H1 (cell line): ENCODE data around the gene HMCN2. TPM values are rescaled to one million over a fixed set of nuclear protein-coding genes. Genes with fewer than 3 reads are reported as not detected.

Experiments used
- CTCF ChIA-PET: fragments of 300-600 bp; sonication (Branson Sonifier 250); formaldehyde crosslinking; loops from one replicate; lab custom pipeline; 2021; ENCODE audit not compliant: partially characterized antibody; lab: Charles Lee
- POLR2A ChIA-PET: fragments of 300-600 bp; sonication (Branson Sonifier 250); formaldehyde crosslinking; loops from one replicate; lab custom pipeline; 2021; ENCODE audit warnings: inconsistent platforms; ENCODE audit not compliant: partially characterized antibody; lab: Charles Lee
- DNase-seq, 2 experiments: peaks; one replicate each; pipeline versions ENCODE4 v3.0.0 to v3.0.0-alpha.2; 2010 to 2022; ENCODE audit warnings: low spot score in 2 of 2, low read depth in 1 of 2, mixed read lengths in 1 of 2
- FAIRE-seq: peaks from 2 replicates; lab custom pipeline; 2011; peaks lifted over from hg19 to GRCh38; lab: Jason Lieb, UNC
- H2AFZ ChIP-seq: 2 replicates; pipeline ENCODE4 v1.8.1; 2012; ENCODE audit warnings: low read length, inconsistent platforms
- H2AK5ac ChIP-seq: 2 replicates; pipeline ENCODE4 v1.6.1; 2013; ENCODE audit warnings: low read depth, low read length
- H2BK120ac ChIP-seq: replicated peaks from 2 replicates; pipeline ENCODE3; 2013; ENCODE audit warnings: low read depth, low read length, inconsistent platforms
- H2BK12ac ChIP-seq: 2 replicates; pipeline ENCODE4 v1.6.1; 2013; ENCODE audit warnings: low read depth, low read length
- H2BK15ac ChIP-seq: 2 replicates; pipeline ENCODE4 v1.6.1; 2013; ENCODE audit warnings: low read length
- H2BK20ac ChIP-seq: 2 replicates; pipeline ENCODE4 v1.6.1; 2013; ENCODE audit warnings: low read length
- H2BK5ac ChIP-seq: 2 replicates; pipeline ENCODE4 v1.6.1; 2013; ENCODE audit warnings: low read depth, low read length
- H3K14ac ChIP-seq: 2 replicates; pipeline ENCODE4 v1.6.1; 2013; ENCODE audit warnings: inconsistent platforms; ENCODE audit not compliant: insufficient read length
- H3K18ac ChIP-seq: 2 replicates; pipeline ENCODE4 v1.6.1; 2013; ENCODE audit warnings: low read length; ENCODE audit errors: extremely low read depth
- H3K23ac ChIP-seq: 2 replicates; pipeline ENCODE4 v1.6.1; 2013; ENCODE audit warnings: inconsistent platforms; ENCODE audit not compliant: insufficient read length
- H3K23me2 ChIP-seq: 2 replicates; pipeline ENCODE4 v1.6.1; 2013; ENCODE audit warnings: low read depth, low read length
- H3K27ac ChIP-seq: 2 replicates; pipeline ENCODE4 v1.6.1; 2011; ENCODE audit warnings: low read depth, low read length, inconsistent platforms
- H3K27me3 ChIP-seq, 4 experiments: replicated peaks in 1 of 4; 1 replicate in 1 of 4; 2 replicates in 3 of 4; pipeline versions ENCODE4 v1.6.1 to v1.8.1; 2011 to 2013; ENCODE audit warnings: low read length in 3 of 4, mild to moderate bottlenecking in 3 of 4, inconsistent platforms in 2 of 4, mixed read lengths in 2 of 4, moderate library complexity in 1 of 4; ENCODE audit not compliant: control insufficient read depth in 3 of 4, insufficient read depth in 3 of 4; ENCODE audit errors: extremely low read depth in 1 of 4
- H3K36me3 ChIP-seq, 4 experiments: 2 replicates each; pipeline versions ENCODE4 v1.6.1 to v1.8.1; 2011 to 2013; ENCODE audit warnings: mild to moderate bottlenecking in 4 of 4, low read length in 3 of 4, moderate library complexity in 2 of 4, control low read depth in 1 of 4, inconsistent platforms in 1 of 4; ENCODE audit not compliant: insufficient read depth in 4 of 4, control insufficient read depth in 2 of 4
- H3K4ac ChIP-seq: replicated peaks from 2 replicates; pipeline ENCODE3; 2013; ENCODE audit warnings: low read length, low read depth, mixed read lengths, inconsistent platforms; ENCODE audit not compliant: insufficient read length
- H3K4me1 ChIP-seq, 4 experiments: replicated peaks in 1 of 4; 1 replicate in 1 of 4; 2 replicates in 3 of 4; pipeline versions ENCODE4 v1.6.1 to v1.8.1; 2011 to 2013; ENCODE audit warnings: low read length in 3 of 4, inconsistent platforms in 2 of 4, mixed read lengths in 1 of 4; ENCODE audit not compliant: insufficient read depth in 4 of 4, control insufficient read depth in 3 of 4
- H3K4me2 ChIP-seq, 2 experiments: 2 replicates each; pipeline versions ENCODE4 v1.6.1 to v1.8.1; 2011 to 2013; ENCODE audit warnings: low read depth in 2 of 2, low read length in 2 of 2, control low read depth in 1 of 2, inconsistent platforms in 1 of 2, mild to moderate bottlenecking in 1 of 2; ENCODE audit not compliant: insufficient read depth in 1 of 2
- H3K4me3 ChIP-seq, 4 experiments: fragments of 200-600, 300-600 bp in 1 of 4; sonication (generic), shearing (Covaris generic), sonication (Bioruptor Twin) in 1 of 4; 2 replicates each; pipeline versions ENCODE4 v1.5.1 to v1.8.1; 2011 to 2016; ENCODE audit warnings: low read length in 4 of 4, low read depth in 3 of 4, control low read depth in 2 of 4, inconsistent platforms in 2 of 4, mild to moderate bottlenecking in 2 of 4, mixed read lengths in 1 of 4, moderate library complexity in 1 of 4; ENCODE audit not compliant: insufficient read depth in 2 of 4; ENCODE audit errors: extremely low read depth in 1 of 4
- H3K56ac ChIP-seq: replicated peaks from 2 replicates; pipeline ENCODE3; 2013; ENCODE audit warnings: low read depth, mild to moderate bottlenecking, mixed read lengths, low read length, inconsistent platforms; ENCODE audit not compliant: insufficient read length
- H3K79me1 ChIP-seq: 2 replicates; pipeline ENCODE4 v1.6.1; 2013; ENCODE audit warnings: low read depth, low read length, control low read depth
- H3K79me2 ChIP-seq, 2 experiments: 2 replicates each; pipeline versions ENCODE4 v1.6.1 to v1.8.1; 2012 to 2013; ENCODE audit warnings: low read length in 2 of 2, mild to moderate bottlenecking in 2 of 2, inconsistent platforms in 1 of 2; ENCODE audit not compliant: insufficient read depth in 2 of 2, control insufficient read depth in 1 of 2
- H3K9ac ChIP-seq, 4 experiments: replicated peaks in 1 of 4; 1 replicate in 1 of 4; 2 replicates in 3 of 4; pipeline versions ENCODE4 v1.6.1 to v1.8.1; 2011 to 2013; ENCODE audit warnings: low read depth in 3 of 4, low read length in 3 of 4, control low read depth in 2 of 4, mild to moderate bottlenecking in 2 of 4, moderate library complexity in 2 of 4, inconsistent platforms in 1 of 4; ENCODE audit errors: extremely low read depth in 1 of 4
- H3K9me3 ChIP-seq, 2 experiments: 2 replicates each; pipeline versions ENCODE4 v1.6.1 to v1.8.1; 2012 to 2013; ENCODE audit warnings: mild to moderate bottlenecking in 2 of 2, moderate library complexity in 2 of 2, control low read depth in 1 of 2, inconsistent platforms in 1 of 2, low read depth in 1 of 2, low read length in 1 of 2, mixed read lengths in 1 of 2; ENCODE audit not compliant: insufficient read depth in 2 of 2
- H4K20me1 ChIP-seq, 2 experiments: replicated peaks in 1 of 2; 2 replicates each; pipeline versions ENCODE3 to v1.8.1; 2011 to 2013; ENCODE audit warnings: inconsistent platforms in 2 of 2, low read length in 2 of 2, mild to moderate bottlenecking in 1 of 2; ENCODE audit not compliant: insufficient read depth in 2 of 2, control insufficient read depth in 1 of 2
- H4K5ac ChIP-seq: 2 replicates; pipeline ENCODE4 v1.6.1; 2013; ENCODE audit warnings: low read length, low read depth, mixed read lengths, inconsistent platforms; ENCODE audit not compliant: insufficient read length
- H4K8ac ChIP-seq: 2 replicates; pipeline ENCODE4 v1.8.0; 2013; ENCODE audit warnings: mild to moderate bottlenecking, moderate library complexity, low read length, inconsistent platforms; ENCODE audit not compliant: insufficient read depth; ENCODE audit errors: extremely low read depth
- H4K91ac ChIP-seq: replicated peaks from 2 replicates; pipeline ENCODE3; 2013; ENCODE audit warnings: low read length, mixed read lengths, inconsistent platforms; ENCODE audit not compliant: insufficient read length
- CHD1 ChIP-seq: IDR thresholded peaks from 2 replicates; pipeline ENCODE4 v1.6.1; 2012; ENCODE audit warnings: low read depth, low read length, improper control_type of control experiment
- CREB1 ChIP-seq: IDR thresholded peaks from 2 replicates; pipeline ENCODE4 v1.6.1; 2012; ENCODE audit warnings: inconsistent platforms
- JUN ChIP-seq: IDR thresholded peaks from 2 replicates; pipeline ENCODE4 v1.6.1; 2011; ENCODE audit warnings: low read depth, mild to moderate bottlenecking, improper control_type of control experiment, low read length
- PHF8 ChIP-seq: fragments of 200-600 bp; sonication (generic); conservative IDR thresholded peaks from 2 replicates; pipeline ENCODE4 v1.7.1; 2012; ENCODE audit warnings: low read depth, mild to moderate bottlenecking, inconsistent platforms, low read length, moderate library complexity
- WGBS, 2 experiments: shearing (Covaris generic) in 1 of 2; methylation state at CpG; one replicate each; pipeline versions ENCODE4 v1.1.6 to v1.1.7; 2013 to 2015; ENCODE audit warnings: low lambda C conversion rate in 2 of 2, mixed read lengths in 2 of 2, inconsistent platforms in 1 of 2, low coverage in 1 of 2, missing lambda C conversion rate in 1 of 2; ENCODE audit not compliant: insufficient replicate concordance in 2 of 2, insufficient coverage in 1 of 2, insufficient read length in 1 of 2; ENCODE audit errors: extremely low coverage in 1 of 2, missing lambda C conversion rate in 1 of 2; 5-methylcytosine and 5-hydroxymethylcytosine counted together
- polyA plus RNA-seq, 7 experiments: library from polyadenylated mRNA; depleted of rRNA in 3 of 7; stranded (reverse) in 5 of 7; unstranded in 2 of 7; fragments of >200 nt in 5 of 7; fragments of 200-250 nt in 2 of 7; gene quantifications; 1 replicate in 5 of 7; 2 replicates in 1 of 7; 4 replicates in 1 of 7; pipeline versions ENCODE4 v1.2.1 to v1.2.3, GENCODE V29; 2011 to 2013; ENCODE audit warnings: missing spikeins in 2 of 7, mixed read lengths in 2 of 7
- total RNA-seq: library from RNA; stranded (reverse); fragmentation: NEBNext Ultra II Directional; extraction: Animal tissue kit (Norgen Biotek cat#: 25700); gene quantifications from 2 replicates; pipeline ENCODE4 v1.2.1, GENCODE V29; 2021
- TF ChIP-seq, protein P1 (sequence below): IDR thresholded peaks from 2 replicates; pipeline ENCODE4 v1.6.1; 2012; ENCODE audit warnings: inconsistent platforms

HMCN2 gene
- total and polyA plus RNA-seq, 2 of the 8 experiments (the other 6 are each of a cell fraction or from before 2014, with no cell fraction given) = 5.0 to 9.1 TPM

DNA sequence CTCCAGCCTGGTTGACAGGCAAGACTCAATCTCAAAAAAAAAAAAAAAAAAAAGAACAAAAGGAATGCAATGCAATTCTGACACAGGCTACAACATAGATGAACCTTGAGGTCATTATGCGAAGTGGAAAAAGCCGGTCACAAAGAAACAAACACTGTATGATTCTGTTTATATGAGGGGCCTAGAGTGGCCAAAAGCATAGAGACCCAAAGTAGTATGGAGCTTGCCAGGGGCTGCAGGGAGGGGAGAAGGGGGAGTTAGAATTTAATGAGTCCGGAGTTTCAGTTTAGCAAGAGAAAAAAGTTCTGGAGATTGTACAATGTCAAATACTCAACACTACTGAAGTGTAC lies 146.0 kb downstream of the HMCN2 start:
- H3K4me1 ChIP-seq = no peaks in the 10 kb centered on the region
- WGBS, 2 experiments = 85% methylated on average over 3 of the region's 3 CpGs; no CpG with 5 or more reads in 1 of the 2 experiments

More for the DNA sequence above, 146.0 kb downstream of the HMCN2 start:
- no peak overlapping the region for H2BK120ac ChIP-seq
- H3K9ac ChIP-seq = no peak overlapping the region
- H4K8ac ChIP-seq = no peak overlapping the region
- H3K27ac ChIP-seq = no peak overlapping the region
- no peak overlapping the region for H3K56ac ChIP-seq
- H3K27me3 ChIP-seq = no peaks in the 10 kb centered on the region; a peak in 1 of 7 replicates
- no peak overlapping the region for H3K4ac ChIP-seq
- H3K9me3 ChIP-seq = no peaks in the 10 kb centered on the region
- H3K23ac ChIP-seq = no peak overlapping the region
- H4K91ac ChIP-seq = no peak overlapping the region
- ChIA-PET CTCF (interaction anchor here (0.7 to 1.0 kb wide), 2 partner anchors 11 to 421 kb away, joined by 4 to 6 read pairs; no protein-coding TSS in a partner anchor), POLR2A (no interaction called here)
- no peak for TF ChIP-seq PHF8
- no peak for TF ChIP-seq JUN
- TF ChIP-seq CREB1 = no peak
- TF ChIP-seq, protein P1, sequence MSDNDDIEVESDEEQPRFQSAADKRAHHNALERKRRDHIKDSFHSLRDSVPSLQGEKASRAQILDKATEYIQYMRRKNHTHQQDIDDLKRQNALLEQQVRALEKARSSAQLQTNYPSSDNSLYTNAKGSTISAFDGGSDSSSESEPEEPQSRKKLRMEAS = no peak
- no peak for TF ChIP-seq CHD1
- no peak overlapping the region for H2BK5ac ChIP-seq
- no peak overlapping the region for H3K4me2 ChIP-seq
- H2AK5ac ChIP-seq = no peak overlapping the region
- H3K18ac ChIP-seq = no peak overlapping the region
- H3K79me1 ChIP-seq = no peaks in the 10 kb centered on the region
- no peaks in the 10 kb centered on the region for H3K36me3 ChIP-seq
- no peak overlapping the region for H3K4me3 ChIP-seq
- H4K5ac ChIP-seq = no peak overlapping the region
- H2BK20ac ChIP-seq = no peak overlapping the region
- FAIRE-seq (no peak), DNase-seq (no peak)
- no peaks in the 10 kb centered on the region for H3K23me2 ChIP-seq
- no peaks in the 10 kb centered on the region for H3K79me2 ChIP-seq
- H4K20me1 ChIP-seq = no peaks in the 10 kb centered on the region
- no peak overlapping the region for H2AFZ ChIP-seq
- H3K14ac ChIP-seq = no peak overlapping the region
- no peak overlapping the region for H2BK12ac ChIP-seq
- H2BK15ac ChIP-seq = no peak overlapping the region
